ENCODE results near the gene PARP3.

PARP3 gene

DNA sequence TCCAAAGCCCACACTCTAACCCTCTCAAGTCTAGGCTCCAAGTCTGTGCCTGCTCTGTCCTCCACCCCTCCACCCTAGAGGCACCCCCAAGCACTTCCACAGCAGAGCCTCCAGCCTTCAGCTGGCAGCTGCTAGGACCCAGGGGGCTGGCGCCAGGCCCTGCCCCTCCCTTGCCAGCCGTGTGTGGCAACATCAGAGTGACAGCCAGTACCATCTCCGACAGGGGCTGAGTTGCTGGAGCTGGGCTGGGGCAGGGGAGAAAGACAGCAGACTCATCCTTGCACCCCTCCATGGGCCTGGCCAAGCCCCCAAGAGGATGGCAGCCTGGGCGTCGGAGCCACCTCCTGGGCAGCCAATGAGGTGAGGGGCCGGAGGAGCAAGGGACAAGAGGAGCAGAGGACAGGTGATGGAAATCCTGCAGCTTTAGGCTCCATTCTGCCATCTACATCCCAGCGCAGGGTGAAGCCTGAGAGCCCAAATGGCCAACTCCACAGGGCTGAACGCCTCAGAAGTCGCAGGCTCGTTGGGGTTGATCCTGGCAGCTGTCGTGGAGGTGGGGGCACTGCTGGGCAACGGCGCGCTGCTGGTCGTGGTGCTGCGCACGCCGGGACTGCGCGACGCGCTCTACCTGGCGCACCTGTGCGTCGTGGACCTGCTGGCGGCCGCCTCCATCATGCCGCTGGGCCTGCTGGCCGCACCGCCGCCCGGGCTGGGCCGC is 13.2 kb downstream of the PARP3 start, which contains the start of gene GPR62:
GPR62 (plus strand) TSS at position 207 of the 718 bp plus-strand sequence; CDS start at position 479, 272 bp downstream.
- Histone ChIP-seq H3K36me3 (ENCODE audit: low read depth) (no peaks in the 10 kb centered on the region), H3K27ac (ENCODE audit: poor library complexity, severe bottlenecking) (peak within 1 kb of the TSS; percentile 10), H3K27me3 (ENCODE audit: insufficient read depth, poor library complexity, severe bottlenecking) (no peaks in the 10 kb centered on the region), H3K9me3 (ENCODE audit: severe bottlenecking) (no peaks in the 10 kb centered on the region), H3K4me1 (ENCODE audit: insufficient read depth, poor library complexity, severe bottlenecking) (peaks cover 8% of the 10 kb centered on the region), H3K4me3 (ENCODE audit: severe bottlenecking) (peak within 1 kb of the TSS; percentile 11)
- TF ChIP-seq, protein P1, sequence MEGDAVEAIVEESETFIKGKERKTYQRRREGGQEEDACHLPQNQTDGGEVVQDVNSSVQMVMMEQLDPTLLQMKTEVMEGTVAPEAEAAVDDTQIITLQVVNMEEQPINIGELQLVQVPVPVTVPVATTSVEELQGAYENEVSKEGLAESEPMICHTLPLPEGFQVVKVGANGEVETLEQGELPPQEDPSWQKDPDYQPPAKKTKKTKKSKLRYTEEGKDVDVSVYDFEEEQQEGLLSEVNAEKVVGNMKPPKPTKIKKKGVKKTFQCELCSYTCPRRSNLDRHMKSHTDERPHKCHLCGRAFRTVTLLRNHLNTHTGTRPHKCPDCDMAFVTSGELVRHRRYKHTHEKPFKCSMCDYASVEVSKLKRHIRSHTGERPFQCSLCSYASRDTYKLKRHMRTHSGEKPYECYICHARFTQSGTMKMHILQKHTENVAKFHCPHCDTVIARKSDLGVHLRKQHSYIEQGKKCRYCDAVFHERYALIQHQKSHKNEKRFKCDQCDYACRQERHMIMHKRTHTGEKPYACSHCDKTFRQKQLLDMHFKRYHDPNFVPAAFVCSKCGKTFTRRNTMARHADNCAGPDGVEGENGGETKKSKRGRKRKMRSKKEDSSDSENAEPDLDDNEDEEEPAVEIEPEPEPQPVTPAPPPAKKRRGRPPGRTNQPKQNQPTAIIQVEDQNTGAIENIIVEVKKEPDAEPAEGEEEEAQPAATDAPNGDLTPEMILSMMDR (IDR thresholded peaks at IDR 0.05; ENCODE audit: poor library complexity, severe bottlenecking) = no peak
- ATAC-seq (ENCODE audit: low read depth) = no peak
- DNase-seq (ENCODE audit: low spot score) = peak; percentile 52

GRCh38 chr3:51955893-51956770 is 14.0 kb downstream of the PARP3 start:
- Histone ChIP-seq H3K9me3 (ENCODE audit: severe bottlenecking) (no peaks in the 10 kb centered on the region), H3K4me3 (ENCODE audit: severe bottlenecking) (peak overlapping the region; percentile 11)
- peak; percentile 82 for DNase-seq (ENCODE audit: low spot score)

DNA sequence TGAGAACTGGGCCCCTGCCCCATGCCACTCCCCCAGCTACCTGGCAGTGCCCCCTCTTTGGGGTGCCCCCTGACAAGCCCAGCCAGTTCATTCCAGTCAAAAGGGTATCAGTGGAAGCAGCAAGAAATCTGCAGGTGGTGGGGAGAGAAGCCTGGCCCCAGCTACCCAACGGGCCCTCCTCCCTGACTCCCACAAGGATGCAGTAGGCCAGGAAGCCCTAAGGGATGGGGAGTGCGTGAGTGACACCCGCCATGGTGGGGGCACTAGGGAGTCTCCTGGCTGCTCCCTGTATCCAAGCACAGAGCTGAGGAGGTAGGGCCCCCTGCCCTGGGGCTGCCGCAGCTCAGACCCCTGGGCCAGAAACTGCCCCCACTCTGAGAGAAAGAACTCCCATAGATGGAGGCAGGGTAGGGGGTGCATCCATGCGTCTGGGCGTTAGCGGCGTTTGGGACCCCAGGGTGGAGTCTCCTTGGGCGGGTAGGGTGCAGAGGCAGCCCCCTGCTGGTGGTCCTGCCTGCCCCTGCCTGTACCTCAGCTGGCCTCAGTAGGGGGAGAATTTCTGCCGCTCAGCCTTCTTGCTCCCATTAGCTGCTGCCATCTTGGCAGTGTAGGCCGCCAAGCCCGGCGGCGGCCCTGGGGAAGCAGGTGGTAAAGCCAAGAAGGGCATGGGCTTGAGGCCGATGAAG is 15.5 kb downstream of the PARP3 start:
- TF ChIP-seq, protein P1 (IDR thresholded peaks at IDR 0.05; ENCODE audit: poor library complexity, severe bottlenecking) = no peak
- Histone ChIP-seq H3K27ac (ENCODE audit: poor library complexity, severe bottlenecking) (no peak overlapping the region), H3K36me3 (ENCODE audit: low read depth) (no peaks in the 10 kb centered on the region), H3K4me1 (ENCODE audit: insufficient read depth, poor library complexity, severe bottlenecking) (peaks cover 8% of the 10 kb centered on the region), H3K4me3 (ENCODE audit: severe bottlenecking) (no peak overlapping the region), H3K9me3 (ENCODE audit: severe bottlenecking) (no peaks in the 10 kb centered on the region), H3K27me3 (ENCODE audit: insufficient read depth, poor library complexity, severe bottlenecking) (no peaks in the 10 kb centered on the region)
- DNase-seq (ENCODE audit: low spot score) (no peak), ATAC-seq (ENCODE audit: low read depth) (no peak)

More at GRCh38 chr3:51955893-51956770, 14.0 kb downstream of the PARP3 start:
- no peaks in the 10 kb centered on the region for H3K36me3 ChIP-seq (ENCODE audit: low read depth)
- peak; percentile 77 for ATAC-seq (ENCODE audit: low read depth)
- TF ChIP-seq, protein P1 (IDR thresholded peaks at IDR 0.05; ENCODE audit: poor library complexity, severe bottlenecking) = peak; percentile 64
- H3K4me1 ChIP-seq (ENCODE audit: insufficient read depth, poor library complexity, severe bottlenecking) = peaks cover 8% of the 10 kb centered on the region
- no peaks in the 10 kb centered on the region for H3K27me3 ChIP-seq (ENCODE audit: insufficient read depth, poor library complexity, severe bottlenecking)
- H3K27ac ChIP-seq (ENCODE audit: poor library complexity, severe bottlenecking) = peak overlapping the region; percentile 10

DNA sequence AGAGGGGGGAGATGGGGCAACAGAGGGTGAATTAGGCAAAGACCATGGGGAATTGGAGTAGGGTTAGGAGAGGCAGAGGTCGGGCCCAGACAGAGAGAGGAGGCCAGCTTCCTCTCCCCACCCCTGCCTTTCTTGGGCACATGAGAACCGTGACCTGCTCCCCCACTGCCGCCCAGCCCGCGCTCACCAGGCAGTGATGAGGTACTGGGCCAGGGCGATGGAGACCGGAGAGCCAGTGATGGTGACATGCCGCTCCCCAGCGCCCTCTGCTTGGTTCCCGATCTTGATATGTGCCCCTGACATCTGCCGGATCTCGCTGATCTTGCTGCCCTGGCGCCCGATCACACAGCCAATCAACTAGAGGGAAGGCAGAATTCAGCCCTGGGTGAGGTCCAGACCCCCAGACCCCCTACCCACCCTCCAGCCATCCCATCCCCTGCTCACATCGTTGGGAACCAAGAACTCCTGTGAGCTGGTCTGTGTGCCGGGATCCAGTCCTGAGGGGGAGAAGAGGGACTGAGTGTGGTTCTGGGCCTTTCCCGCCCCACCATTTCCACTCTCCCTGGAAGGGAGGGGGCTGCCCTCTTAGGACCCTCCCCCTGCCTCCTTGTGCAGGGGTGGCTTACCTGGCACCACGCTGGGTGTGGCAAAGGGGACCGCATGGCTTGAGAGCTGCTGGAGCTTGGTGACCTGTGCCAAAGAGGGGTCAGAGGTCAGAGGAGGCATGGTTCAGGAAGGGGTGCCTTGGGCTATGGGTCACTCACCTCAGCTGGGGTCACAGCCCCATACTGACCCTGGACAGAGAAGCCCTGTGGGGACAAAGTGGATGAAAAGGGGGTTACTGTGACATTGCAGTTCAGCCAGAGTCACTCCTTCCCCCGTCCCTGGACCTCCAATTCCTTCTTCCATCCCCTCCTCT is 16.7 kb downstream of the PARP3 start:
- Histone ChIP-seq H3K27me3 (ENCODE audit: insufficient read depth, poor library complexity, severe bottlenecking) (no peaks in the 10 kb centered on the region), H3K4me1 (ENCODE audit: insufficient read depth, poor library complexity, severe bottlenecking) (no peaks in the 10 kb centered on the region), H3K4me3 (ENCODE audit: severe bottlenecking) (no peak overlapping the region), H3K36me3 (ENCODE audit: low read depth) (no peaks in the 10 kb centered on the region), H3K27ac (ENCODE audit: poor library complexity, severe bottlenecking) (no peak overlapping the region), H3K9me3 (ENCODE audit: severe bottlenecking) (no peaks in the 10 kb centered on the region)
- DNase-seq (ENCODE audit: low spot score) = no peak
- TF ChIP-seq, protein P1 (IDR thresholded peaks at IDR 0.05; ENCODE audit: poor library complexity, severe bottlenecking) = no peak
- ATAC-seq (ENCODE audit: low read depth) = no peak

Data from RWPE2 (cell line).